Right kidney (tissue), 1 donor: ENCODE measurements around the gene ACAA1.

Experiments
- DNase-seq: peaks from one replicate; pipeline ENCODE4 v3.0.0-alpha.2; 2016

ACAA1 gene

DNA sequence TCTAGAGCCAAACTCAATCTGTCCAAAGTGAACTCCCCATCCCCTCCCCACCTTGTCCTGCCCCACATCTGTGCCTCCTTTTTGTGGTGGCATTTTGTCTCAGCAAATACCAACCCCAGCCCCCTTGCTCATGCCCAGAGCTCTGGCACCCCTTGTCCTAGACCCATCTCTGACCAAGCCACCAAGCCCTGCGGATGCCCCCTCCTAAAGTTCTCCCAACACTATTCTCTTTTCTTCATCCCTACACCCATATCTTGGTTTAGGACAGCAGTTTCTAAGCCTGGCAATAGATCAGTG is 17.7 kb downstream of the ACAA1 start:
- no peak for DNase-seq

DNA sequence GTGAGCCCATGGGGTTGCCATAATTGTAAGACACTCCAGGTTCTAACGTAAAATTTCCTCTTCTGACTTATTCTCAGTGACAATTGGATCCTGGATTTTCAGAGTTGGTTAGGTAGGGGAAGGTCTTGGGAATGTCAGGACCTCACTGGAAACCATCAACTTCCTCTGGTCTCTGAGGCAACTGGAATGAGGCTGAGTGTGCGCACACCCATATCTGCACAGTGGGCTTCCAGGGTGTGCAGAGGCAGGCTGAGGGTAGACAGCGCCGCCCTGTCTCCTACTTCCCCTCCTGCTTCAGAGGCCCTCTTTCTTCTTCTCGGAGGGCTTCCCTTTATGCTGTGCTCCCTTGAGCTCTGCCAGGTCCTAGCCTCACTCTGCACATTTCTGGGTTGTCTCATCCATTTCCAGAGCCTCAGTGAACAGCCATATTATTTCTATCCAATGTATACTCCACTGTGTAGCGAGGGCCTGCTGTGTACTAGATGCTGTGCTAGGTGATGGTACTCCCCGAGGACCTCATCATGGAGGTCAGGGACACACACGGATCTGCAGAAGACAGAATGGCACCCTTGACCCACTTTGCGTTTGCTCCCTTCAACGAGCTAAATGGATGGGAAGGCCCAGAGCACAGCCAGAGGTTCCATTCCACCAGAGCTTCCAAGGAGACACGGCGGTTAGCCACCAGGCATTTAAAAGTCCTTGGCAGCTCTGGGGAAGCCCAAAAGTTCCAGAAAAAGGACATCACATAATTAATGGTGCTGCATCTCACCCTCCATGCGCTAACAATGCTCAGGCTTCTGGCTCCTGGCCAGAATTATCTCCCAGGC is 18.3 kb downstream of the ACAA1 start:
- no peak for DNase-seq

DNA sequence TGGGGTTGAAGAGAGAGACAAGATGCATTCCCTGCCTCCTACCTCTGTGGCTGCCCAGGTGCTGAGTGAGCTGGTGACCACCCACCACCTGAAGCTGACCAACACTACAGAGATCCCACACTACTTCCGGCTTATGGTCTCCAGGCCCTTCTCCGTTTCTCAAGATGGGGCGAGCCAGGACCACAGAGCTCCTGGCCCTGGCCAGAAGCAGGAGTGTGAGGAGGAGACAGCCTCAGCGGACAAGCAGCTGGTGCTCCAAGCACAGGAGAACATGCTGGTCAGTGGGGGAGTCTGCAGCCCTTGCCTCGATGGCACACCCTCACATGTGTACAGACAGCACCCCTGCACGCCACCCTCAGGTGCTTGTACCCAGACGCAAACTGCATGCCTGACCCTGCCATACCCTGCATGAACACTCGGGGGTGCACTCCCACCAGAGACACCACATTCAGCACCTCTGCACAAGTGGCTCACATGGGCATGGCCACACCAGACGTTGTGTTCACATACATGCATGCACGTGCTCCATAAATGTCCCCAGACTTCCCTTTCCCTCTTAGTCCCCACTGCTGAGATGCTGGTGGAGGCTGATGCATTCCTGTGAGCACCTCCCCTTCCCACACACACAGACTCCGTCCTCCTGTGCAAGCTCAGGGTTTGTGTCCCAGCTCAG is 19.0 kb downstream of the ACAA1 start:
- DNase-seq, result no peak

DNA sequence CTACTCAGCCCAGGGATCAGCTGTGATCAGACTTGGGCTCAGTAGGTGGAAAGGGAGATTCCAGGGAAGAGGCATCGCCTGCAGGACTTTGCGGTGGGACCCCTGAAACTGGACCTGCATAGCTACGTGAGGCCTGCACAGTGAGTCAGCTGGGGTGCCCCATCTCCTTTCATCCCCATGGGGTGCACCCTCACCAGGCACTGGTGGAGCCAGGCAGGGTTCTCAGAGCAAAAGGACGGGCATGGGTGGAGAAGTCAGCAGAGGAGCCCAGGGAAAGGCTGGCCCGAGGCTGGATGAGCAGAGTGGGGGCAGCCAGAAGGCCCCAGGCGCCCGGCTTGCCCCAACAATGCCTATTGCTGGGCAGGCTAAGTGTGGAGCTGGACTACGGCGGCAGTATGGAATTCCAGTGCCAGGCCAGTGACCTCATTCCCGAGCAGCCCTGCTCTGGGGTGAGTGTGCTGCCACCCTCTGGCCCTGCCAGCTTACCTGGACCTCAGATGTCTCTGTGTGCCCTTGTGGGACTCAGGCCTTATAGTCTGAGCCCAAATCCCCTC is 19.7 kb downstream of the ACAA1 start:
- DNase-seq, result no peak

DNA sequence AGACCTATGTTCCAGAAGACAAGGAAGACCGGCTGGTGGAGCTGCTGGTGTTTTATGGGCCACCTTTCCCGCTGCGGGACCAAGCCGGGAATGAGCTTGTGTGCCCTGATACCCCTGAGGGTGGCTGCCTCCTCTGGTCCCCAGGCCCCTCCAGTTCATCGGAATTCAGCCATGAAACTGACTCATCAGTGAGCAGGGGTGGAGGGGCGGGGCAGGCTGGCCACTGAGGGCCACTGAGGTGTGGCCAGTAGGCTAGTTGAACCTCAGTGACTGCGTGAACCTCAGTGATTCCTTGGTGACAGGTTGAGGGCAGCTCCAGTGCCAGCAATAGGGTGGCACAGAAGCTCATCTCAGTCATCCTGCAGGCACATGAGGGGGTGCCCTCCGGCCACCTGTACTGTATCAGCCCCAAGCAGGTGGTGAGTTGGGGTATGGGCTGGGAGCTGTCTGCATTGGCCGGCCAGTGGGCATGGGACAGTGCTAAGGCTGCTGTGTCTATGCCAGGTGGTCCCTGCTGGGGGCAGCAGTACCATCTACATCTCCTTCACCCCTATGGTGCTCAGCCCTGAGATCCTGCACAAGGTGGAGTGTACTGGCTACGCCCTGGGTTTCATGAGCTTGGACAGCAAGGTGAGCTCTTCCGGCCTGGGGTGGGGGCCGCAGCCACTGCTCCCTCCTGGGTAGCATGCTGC is 20.3 kb downstream of the ACAA1 start:
- no peak for DNase-seq

DNA sequence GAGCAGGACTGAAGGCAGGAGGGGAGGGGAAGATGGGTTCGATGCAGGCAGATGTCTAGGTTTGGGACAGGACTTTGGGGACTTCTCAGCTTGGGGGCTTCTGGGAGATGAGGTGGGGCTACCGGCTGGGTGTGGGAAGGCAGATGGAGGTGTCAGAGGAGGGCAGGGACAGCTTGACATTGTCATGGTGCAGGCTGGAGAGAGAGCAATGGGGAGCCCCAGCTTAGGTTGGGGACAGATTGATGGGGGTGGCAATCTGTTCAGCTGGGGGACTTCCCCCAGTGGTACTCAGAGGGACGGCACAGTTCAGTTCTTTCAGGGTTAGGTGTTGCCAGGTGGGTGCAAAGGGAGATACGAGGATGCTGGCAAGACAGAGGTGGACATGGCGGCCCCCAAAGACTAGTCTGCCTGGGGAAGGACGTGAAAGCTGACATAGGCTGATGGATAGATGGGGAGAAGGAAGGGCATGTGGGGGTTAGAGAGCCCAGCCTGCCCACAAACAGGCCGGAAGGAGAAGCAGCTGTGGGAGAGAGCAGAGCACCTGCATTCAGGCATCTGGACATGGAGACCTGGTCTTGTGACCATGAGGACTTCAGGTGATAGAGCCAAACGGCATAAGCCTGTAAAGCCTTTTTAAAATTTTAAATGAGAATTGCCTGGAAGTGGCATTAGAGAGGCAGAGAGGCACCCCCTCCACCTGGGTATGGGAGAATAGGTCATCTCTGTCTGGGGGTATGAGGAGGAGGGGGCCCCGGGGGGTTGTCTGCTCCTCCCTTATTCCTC is 21.1 kb downstream of the ACAA1 start:
- DNase-seq, result no peak

DNA sequence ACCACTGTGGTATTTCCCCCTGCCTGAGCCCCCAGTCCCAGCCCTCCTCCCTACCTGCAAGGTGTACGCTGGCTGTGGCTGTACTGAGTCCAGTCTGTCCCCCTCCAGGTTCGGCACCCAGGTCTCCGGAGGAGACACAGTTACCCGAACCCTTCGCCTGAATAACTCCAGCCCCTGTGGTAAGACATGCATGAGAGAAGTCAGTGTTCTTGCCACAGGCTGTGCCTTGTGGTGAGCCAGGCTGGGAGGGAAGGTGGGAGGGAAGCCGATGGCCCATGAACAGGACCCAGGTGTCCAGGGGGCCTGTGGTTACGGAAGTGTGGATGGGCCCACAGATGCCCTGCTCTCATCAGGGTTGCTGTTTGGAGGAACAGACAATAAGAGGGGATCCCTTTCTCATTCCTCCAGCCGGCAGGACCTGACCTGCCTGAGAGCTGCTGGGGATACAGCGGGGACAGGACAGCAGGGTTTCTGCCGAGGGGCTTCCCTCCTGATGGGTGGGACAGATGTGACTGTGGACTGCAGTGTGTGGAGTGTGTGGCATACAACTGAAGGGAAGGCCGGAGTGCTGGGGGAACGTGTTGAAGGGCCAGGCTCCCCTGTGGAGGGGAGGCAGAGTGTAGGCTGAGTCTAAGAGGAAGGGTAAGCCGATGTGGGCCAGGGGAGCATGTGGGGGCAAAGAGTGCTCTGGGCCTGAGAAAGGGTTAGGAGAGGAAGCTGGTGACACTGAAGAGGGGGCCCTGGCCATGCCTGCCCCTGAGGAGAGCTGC is 21.9 kb downstream of the ACAA1 start:
- no peak for DNase-seq

DNA sequence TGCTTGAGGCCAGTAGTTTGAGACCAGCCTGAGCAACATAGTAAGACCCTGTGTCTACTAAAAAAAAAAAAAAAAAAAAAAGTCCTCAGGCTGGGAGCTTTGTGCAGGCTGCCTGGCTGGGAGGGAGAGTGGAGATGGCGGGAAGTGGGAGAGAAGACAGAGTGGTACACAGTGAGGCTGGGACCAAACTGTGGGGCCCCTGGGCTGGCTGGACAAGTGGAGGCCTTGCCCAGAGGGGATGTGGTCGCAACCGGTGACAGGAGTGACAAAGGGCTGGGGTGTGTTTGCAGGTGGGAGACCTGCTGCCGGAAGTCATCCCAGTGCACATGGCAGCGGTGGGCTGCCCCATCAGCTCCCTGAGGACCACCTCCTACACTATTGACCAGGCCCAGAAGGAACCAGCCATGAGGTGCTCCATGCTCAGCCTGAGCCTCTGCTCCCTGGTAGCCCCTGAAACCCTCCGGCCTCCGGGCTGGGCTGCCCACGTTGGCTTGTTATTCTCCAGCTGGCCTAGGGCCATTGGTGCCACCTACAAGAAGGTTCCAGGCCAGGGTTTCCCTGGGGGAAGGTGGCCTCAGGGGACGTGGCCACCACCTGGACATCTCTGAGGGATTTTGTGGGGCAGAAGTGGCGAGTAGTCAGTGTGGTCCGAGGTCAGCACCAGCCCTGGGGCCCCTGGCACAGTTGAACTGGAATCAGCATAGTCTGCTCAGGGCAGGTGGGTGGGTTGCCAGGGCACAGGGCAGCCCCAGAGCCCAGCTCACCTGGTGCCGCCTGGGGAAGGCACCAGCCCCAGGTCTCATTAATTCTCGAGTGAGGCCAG is 22.7 kb downstream of the ACAA1 start:
- no peak for DNase-seq

DNA sequence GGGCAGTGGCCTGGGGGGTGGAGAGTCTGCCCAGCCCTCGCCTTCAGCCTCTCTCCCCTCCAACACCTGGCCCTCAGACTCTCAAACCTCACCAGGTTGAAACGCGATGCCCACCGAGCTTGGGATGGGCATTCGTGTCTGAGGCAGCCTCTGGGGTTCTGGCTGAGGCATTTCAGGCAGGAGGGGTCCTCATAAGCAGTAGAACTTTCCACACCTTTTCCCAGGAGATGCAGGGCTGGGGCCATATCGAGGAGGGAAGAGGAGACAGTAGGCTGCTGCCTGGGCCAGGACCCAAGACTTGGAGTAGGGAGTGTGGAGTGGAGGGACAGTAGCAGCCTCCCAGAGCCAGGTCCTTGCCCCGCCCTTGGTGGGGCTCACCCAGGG is 24.6 kb downstream of the ACAA1 start:
- DNase-seq, result no peak

DNA sequence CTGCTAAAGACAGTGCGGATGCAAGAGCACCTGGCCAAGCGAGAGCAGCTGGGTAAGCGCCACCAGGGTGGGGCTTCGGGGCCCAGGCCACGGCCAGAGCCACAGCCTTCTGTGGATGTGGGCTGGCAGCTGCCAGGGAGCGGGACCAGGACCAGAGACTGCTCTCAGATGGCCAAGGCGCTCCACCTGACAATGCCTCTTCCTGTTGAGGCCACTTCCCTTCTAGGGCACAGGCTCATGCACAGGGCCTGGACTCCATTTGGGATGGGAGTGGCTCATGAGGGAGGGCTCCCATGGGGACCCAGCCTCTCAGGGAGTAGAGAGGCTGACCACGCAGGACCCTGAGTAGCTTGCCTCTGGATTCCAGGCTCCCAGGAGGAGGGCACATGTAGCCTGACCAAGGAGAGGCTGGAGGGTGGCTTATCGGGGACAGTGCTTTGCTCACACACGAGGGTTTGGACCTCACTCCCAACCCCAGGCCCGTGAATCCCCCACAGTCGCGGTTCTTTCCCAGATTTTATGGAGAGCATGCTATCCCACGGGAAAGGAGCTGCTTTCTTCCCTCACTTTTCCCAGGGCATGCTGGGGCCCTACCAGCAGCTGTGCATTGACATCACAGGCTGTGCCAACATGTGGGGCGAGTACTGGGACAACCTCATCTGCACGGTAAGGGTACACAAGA is 25.1 kb downstream of the ACAA1 start:
- no peak for DNase-seq

DNA sequence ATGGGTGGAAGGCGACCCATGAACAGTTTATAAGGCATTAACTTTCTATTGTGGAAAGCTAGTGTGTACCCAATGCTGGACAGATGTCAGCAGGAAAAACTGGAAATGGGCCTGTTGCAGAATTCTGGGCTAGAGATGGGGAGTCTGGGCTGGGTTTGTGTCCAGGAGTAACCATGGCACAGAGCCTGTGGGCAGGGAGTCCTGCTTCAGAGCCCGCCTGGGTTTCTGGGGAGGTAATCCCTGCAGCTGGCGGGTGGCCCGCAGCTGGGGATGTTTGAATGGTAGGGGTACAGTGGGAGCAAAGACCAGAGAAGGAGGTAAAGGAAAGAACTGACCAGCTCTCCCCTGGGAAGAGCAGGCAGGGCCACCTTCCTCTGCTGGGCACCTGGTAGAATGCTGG is 25.7 kb downstream of the ACAA1 start:
- DNase-seq, result no peak

DNA sequence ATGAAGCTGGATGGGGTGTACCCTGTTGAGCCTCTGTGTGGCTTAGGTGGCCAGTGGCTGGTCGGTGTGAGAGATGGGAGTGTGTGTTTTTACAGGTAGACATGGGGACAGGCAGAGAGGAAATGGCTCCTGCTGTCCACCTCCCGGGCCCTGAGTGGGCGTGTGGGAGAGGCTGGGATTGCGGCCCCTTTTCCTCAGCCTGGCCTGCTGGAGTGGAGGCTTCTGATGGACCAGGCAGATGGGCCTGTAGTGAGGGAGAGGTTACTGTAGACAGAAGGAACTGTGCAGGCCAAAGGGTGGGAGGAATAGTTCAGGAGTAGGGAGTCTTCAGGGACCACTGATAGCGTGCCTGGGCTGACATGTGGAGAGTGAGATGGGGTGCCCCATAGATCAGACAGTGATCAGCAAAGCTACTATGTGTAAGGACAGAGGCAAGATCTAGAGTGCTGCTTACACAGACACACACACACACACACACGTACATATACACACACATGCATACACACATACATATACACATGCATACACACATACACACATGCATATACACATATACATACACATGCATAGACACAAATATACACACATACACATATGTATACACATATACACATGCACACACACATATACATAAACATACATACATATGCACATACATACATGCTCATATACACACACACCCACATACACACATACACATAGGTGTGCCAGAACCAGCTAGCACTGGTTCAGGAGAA is 26.4 kb downstream of the ACAA1 start:
- no peak for DNase-seq

DNA sequence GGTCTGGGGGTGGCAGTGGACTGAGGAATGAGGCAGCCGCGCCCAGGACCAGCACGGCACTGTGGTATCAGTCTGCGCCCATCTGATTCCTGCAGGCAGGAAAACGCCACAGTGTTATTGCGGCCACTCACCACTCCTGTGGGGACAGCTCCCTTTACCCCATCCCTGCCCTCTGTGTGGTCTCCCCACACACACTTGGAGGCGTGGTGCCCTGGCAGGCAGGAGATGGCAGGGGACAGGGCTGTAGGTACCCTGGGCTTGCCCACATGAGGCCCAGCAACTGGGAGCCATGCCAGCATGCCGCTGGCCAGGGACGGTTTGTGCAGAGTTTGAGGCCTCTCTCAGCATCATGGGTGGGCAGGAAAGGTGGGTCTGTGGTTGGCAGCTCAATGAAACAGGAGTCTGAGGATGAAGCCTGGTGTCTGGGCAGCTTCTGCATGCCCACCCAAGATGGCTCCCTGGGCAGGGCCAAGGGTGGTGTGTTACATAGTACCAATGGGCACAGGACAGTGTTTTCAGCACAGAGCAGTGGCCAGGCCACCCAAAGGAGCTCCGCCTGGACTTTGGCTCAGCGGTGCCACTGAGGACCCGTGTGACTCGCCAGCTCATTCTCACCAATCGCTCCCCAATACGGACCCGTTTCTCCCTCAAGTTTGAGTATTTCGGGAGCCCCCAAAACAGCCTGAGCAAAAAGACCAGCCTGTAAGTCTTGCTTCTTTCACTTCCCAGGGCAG is 27.2 kb downstream of the ACAA1 start:
- no peak for DNase-seq

DNA sequence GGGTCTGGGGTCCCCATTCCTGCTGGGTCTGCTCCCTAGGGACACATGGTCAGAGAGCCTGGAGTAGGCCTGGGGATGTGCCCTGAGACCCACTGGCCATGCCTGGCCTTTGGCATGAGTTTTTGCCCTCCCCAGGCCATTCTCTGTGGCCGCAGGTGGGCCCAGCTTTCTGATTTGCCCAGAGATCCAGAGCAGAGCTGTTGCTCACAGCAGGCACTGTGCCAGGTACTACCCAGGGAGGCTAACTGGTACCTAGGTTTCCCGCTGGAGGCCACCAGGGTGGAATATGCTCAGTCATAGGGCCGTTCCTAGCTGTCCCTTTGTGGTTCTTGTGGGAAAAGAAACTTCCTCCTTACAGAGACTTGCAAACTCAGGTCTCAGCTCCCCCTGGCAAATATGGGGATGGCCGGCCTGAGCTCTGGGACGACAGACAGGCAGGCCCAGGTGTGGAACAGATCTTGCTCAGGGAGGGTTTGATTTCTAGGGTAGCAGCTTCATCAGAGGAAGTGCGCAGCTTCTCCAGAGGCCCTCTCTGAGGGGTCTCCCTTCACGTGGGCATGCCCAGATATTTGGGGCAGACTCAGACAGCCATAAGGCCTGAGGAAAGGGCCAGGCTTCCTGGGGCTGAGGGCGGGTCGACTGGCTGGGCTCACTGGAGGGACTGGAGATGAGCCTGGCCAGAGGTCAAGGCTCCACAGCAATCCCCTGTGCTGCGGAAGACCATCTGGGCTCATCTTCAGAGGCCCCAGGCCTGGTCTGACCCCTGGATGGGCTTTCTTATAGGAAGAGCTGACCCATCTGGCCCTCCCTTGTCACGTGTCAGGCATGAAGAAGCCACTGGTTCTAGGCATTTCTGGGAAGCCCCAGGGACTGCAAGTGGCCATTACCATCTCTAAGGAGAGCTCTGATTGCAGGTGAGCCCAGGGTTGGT is 28.0 kb downstream of the ACAA1 start:
- DNase-seq, result no peak

DNA sequence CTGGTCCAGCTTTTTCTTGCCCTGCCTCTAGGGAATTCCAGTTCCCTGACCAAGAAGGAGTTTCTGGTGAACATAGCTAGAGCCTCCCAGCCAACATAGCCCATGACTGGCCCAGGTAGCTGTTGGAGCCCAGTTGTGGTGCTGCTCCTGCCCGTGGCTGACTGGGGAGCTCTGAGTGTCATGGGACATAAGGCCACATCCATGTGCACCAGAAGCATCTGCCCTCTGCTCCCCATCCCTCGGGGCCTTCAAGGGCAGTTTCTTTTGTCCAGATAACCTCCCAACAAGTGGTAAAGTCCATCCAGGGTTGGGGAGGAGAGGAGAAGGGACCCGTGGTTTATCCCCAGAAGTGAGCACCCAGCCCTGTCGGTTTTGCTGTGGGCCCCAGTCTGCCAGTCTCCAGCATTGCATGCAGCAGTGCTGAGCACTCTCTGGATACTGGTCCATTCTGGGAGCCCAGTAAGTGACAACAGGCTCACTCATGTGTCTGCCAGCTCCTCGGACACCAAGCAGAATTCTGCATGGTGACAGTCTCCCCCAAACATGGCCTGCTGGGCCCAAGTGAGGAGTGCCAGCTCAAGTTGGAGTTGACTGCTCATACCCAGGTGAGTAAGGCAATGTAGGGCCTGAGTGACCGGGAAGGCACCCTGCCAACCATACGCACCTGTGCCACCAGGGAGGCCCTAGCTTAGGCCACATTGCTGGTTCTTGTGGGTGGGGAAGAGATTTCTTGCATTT is 28.8 kb downstream of the ACAA1 start:
- DNase-seq, result no peak

DNA sequence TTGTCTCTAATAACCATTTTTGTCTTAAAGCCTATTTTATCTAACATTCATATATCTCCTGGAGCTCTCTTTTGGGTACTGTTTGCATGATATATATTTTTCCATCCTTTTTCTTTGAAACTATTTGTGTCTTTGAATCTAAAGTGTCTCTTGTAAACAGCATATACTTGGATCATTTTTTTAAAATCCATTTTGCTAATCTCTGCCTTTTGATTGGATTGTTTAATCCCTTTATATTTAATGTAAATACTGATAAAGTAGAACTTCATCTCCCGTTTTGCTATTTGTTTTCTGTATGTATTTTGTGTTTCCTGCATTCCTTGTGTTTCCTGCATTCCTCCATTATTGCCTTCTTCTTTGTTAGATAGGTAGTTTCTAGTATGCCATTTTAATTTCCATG is 31.4 kb downstream of the ACAA1 start:
- no peak for DNase-seq

DNA sequence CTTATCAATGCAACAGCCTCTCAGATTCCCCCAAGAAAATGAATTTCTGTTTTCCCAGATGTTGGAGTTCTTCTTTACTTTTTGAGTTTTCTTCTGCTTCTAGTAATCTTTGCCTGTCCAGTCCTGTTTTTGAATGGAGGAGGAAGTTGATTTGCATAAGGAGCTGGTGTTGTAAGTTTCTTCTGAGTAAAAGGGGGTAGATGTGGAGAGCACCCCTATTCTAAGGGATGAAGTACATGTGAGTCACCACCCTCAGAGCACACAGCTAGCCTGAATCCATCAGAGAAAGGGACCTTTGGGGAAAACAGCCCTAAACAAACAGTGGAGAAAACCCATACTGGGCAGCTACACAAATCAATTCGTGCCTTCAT is 34.5 kb downstream of the ACAA1 start:
- DNase-seq, result no peak
